Raji (cell line): ENCODE measurements around the gene AHSG.

Experiments used
- POLR2A ChIP-seq: IDR thresholded peaks from 2 replicates; pipeline ENCODE4 v1.6.1; 2011; ENCODE audit warnings: low read depth, low read length, control low read depth; ENCODE audit not compliant: insufficient read depth

The AHSG gene

DNA sequence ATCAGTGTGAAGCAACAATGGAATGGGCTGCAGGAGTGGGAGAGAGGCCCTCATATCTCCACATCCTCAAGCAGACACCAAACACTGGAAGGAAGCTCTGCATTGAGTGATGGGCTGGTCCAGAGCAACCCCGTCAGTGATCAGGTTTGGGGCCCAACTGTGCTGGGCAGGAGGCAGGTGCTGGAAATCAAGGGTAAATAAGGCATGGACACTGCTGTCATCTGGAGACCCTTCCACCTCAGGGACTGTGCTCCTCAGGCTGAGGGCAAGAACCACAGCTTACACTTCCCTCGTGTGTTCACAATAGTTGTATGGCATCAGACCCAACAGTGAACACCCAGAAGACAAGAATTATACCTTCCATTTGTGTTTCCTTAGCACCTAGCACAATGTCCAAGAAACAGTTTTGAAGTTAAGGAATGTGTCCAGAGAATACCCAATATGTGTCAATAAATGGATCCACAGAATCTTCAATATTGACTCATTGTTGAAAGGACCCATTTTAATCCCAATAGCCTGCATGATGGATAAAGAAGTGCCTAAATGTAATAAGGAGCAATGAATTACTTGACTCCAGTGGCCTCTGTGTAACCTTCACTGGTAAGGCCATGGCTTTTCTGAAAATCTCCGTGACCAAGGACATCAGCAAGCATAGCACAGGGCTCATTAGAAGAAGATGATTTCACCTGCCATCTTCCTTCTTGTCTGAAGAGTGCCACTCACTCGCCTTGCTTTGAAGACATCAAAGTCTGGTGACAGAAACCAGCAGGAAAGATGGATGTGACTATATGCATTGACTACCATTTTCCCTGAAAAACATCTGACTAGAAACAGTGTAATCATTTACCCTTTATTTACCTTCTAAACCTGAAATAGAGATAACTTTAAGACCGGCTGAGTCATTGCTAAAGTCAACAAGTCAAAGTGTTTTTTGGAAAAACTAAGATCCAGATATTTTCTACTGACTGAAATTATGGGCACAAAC, 7.0 kb upstream of the AHSG start:
- no peak for TF ChIP-seq POLR2A

DNA sequence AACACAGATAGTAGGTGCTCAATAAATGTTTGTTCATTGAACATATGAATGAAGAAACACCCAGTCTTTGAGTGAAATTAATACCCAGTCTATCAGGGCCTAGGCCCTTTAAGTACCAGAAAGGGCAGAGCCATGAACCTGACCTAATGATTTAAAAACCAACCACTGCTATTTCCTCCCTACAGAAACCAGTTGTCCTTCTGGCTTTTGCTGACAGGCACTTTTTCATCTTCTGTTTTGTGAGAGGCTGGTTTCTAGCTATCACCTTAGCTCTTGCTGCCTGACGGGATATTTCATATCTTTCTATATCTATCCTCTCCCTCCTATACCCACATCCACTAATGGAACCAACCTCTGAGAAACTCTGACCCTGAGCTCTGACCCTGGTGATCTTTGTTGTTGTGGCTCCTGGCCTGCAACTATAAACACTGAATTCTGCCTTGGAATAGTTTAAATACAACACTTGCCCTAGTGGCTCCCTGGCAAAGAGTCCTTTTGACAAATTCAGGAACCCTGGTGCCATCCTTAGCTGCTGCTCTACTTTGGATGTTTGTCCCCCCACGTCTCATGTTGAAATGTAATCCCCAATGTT, 4.1 kb upstream of the AHSG start:
- TF ChIP-seq POLR2A: no peak

DNA sequence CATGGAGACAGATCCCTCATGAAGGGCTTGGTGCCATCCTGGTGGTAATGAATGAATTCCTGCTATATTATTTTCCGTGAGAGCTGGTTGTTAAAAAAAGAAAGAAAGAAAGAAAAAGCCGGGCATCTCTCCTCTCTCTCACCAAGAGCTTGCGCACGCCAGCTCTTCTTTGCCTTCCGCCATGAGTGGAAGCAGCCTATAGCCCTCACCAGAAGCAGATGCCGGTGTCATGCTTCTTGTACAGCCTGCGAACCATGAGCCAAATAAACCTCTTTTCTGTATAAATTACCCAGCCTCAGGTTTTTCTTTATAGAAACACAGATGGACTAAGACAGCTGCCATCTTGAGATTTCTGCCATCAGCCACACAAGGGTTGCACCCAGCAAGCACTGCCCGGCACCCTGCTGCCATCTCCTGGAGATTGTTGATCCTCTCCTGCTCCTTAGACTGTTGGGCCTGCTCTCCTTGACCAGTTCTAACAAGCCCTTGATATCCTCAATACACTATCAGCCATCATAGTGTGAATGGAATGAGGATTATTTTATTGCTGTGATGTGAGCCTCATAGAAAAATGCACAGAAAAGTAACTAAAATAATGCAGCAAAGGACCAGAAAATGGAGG, 3.5 kb upstream of the AHSG start:
- TF ChIP-seq POLR2A: no peak

DNA sequence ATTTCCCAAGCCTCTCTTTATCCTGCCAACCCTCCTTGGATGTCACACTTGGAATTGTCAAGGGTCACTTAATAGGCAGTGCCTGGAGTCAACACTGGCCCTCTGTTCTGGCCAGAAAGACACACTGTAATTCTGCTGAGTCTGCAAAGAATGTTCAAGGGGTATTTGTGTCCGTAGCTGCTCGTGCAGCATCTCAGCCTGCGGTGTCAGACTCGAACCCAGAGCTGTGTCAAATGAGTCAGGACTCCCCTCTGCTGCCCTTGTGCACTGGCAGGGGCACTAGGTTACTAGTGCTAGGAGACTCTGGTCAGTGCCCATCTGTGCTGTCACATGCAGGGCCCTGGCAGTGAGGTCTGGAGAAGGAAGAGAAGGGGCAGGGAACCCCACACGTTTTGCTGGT, 795 bp upstream of the AHSG start:
- TF ChIP-seq POLR2A: no peak

DNA sequence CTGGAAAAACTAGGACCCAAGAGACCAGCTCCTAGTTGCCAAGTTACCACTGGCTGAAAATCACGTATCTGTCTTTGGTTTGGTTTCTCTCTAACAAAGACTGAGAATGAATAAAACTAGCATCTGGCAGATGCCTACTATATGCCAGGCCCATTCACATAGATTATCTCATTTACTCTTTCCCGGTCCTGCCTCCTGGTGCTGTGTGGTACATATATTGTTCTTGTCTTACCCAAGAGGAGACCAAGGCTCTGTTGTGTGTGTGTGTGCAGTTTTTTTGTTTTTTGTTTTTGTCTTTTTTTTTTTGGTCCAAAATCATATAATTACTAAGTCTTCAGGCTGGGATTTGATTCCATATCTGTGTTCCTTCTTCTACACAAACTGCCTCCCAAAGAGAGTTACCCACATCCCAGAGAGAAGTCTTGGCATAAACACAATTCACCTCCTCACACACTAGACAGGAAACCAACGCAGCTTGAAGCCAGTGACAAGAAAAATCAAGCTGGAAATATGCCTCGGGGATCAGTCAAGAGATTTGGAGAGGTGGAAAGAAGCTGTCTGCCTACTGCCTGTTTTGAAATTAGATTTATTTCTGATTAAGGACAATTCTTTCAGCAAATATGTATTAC, 891 bp downstream of the AHSG start:
- TF ChIP-seq POLR2A: no peak

DNA sequence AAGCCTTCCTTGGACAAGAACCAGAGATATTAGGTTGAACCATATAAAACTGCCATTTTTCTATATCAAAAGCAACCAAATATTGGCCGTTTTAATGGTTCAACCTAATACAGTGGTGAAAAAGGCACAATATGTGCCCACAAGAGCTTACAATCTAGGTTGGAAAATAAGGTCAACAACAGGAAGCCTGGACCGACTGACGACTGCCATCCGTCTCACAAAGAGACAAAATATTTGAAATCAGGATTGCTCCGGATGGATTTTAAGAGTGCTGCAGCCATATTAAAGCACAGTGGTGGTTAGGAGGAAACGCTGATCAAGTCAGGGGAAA, 1.4 kb downstream of the AHSG start:
- no peak for TF ChIP-seq POLR2A

DNA sequence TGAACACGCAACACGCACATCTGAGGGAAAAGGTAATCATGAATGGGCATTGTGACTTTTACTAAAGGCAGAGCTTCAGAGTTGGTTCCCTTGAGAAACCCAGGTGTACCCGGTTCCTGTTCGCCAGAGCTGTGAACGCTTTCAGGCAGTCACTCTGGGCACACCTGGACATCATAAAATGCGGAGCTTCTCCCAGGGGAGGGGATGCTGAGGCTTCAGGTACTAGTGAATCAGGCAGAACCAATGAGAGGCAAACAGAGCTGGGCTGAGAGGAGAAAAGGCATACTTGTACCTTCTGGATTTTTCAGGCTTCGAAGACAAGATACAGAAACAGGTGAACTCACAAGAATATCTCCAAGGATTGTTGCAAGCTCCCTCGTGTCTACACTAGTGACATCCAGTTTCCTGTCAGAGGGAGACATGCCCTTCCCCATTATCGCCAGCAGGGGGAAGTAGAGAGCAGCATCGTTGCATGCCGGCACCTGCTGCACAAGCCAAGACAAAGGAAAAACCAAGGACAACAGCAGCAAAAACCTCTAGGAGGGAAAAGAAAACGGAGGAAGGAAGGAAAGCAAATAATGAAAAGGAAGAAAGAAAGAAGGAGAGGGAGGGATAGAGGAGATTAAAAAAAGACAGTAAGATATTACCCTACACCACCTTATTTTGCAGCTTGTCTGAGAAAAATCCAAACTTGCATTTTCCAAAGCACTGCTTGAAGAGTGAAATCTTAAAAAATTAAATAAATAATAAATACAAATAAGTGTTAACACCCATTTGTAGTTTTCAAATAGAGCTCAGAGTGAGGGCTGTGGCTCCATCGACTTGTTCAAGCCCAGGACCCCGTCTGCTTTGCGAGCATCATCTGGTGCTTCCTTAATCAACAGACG, 2.0 kb downstream of the AHSG start:
- no peak for TF ChIP-seq POLR2A

DNA sequence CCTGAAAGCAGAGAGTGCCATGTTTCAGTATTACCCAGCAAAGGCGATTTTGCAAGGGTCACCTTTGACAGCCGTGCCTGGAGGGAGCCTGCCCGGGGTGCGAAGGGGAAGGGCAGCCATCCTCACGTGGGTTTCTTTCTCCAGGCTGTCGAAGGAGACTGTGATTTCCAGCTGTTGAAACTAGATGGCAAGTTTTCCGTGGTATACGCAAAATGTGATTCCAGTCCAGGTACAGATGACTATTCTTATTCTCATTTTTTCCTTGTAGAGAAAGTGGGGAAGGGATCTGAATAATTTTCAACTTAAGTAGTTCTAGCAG, 3.4 kb downstream of the AHSG start:
- no peak for TF ChIP-seq POLR2A

DNA sequence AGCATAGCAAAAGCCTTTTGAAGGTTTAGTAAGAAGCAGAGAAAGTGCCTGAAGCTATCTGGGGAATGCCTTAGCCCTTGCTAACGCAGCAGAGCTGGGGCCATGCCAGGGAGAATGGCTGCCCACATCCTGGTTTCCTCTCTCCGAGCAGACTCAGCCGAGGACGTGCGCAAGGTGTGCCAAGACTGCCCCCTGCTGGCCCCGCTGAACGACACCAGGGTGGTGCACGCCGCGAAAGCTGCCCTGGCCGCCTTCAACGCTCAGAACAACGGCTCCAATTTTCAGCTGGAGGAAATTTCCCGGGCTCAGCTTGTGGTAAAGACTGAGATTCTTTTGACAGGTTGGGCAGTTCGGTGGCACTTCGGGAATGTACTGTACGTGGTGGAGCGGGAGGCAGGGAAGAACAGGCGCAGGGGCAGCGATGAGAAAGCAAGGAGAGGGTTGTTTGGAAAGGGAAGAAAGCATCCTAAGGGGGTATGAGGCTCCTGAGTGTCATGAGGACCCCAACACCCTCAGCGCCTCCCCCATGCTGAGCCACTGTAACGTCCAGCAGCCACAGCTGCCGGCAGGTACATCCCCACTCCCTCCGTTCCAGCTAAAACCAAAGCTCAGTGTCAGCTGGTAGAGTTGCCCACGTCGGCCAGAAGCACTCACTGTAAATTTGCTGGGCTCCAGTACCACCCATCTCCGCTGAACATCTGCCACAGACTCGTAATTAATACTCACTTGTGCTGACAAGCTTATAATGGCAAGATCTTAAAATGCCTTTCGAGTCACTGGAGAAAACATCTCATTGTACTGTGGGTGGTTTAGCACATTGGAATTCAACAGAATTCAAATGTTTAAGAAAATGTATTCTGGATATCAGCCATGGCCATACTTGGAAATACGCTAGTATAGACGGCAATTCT, 4.4 kb downstream of the AHSG start:
- 0 out of 2 replicates have a peak, but pooled peaks have one; percentile 32 for TF ChIP-seq POLR2A

DNA sequence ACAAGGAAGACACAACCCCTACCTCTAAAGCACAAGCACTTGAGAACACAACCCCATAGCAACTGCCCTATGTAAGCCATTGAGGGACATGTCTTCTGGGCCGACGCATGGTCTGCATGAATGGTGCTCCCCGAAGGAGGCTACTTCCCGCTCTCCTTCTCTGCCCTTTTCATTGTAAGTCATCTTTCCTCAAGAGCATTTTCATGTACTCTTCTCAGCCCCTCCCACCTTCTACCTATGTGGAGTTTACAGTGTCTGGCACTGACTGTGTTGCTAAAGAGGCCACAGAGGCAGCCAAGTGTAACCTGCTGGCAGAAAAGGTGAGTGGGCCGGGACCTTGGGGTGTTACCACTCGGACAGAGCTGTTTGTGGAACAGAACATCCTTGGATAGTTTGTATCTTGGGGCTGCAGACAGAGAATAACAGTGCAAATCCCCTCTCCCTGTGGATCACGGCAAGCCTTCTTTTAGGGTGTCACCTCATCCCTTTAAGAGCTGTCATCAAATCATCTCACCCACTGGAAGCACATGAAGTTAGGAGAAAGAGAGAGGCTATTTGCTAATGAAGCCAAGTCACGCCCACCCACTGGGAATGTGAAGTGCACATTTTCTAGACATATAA, 5.6 kb downstream of the AHSG start:
- TF ChIP-seq POLR2A: no peak

DNA sequence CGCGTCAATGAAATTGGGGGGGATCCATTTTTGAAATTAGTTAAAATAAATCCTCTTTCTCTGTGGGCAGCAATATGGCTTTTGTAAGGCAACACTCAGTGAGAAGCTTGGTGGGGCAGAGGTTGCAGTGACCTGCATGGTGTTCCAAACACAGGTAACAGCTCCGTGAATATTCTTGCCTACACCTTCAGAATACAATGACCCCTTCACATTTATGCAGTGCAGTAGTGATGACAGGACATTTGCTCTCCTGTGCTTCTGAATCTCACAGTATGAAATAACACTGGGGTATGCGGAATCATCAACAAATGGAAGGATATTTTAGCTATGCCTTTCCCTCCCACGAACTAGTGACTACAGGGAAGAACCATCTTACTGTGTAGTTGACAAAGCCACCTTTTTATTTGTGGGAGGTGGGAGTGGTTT, 6.9 kb downstream of the AHSG start:
- no peak for TF ChIP-seq POLR2A

DNA sequence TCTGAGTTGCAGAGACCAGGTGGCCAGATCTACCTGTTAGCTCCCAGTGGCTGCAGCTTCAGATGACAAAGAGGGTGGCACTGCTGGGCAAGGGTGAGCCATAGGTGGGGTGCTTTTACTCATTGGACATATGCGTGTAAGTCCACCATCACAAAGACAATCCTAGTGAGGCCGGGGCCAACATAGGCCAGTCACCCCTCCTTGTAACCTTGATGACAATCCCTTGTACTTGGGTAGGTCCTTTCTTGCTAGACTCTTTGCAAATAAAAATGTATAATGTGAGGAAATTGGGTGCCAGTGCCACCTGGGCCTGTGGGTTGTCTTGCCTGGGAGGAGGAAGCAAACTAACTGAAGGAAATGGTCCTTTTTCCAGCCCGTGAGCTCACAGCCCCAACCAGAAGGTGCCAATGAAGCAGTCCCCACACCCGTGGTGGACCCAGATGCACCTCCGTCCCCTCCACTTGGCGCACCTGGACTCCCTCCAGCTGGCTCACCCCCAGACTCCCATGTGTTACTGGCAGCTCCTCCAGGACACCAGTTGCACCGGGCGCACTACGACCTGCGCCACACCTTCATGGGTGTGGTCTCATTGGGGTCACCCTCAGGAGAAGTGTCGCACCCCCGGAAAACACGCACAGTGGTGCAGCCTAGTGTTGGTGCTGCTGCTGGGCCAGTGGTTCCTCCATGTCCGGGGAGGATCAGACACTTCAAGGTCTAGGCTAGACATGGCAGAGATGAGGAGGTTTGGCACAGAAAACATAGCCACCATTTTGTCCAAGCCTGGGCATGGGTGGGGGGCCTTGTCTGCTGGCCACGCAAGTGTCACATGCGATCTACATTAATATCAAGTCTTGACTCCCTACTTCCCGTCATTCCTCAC, 7.6 kb downstream of the AHSG start:
- no peak for TF ChIP-seq POLR2A
